DOHH2 (cell line): ENCODE results near the gene SCYGR6.

Source experiments
- CTCF ChIP-seq: fragments of 200-600 bp; sonication (generic); IDR thresholded peaks from one replicate; pipeline ENCODE4 v1.5.1; 2014; ENCODE audit warnings: antibody characterized with exemption, mild to moderate bottlenecking, low read depth, low read length; ENCODE audit not compliant: poor library complexity, severe bottlenecking
- EZH2phosphoT487 ChIP-seq: fragments of 200-600 bp; sonication (generic); IDR thresholded peaks from 2 replicates; pipeline ENCODE4 v1.6.1; 2017; ENCODE audit warnings: borderline replicate concordance, mild to moderate bottlenecking, antibody characterized with exemption, low read length, moderate library complexity, mixed read lengths

GRCh38 chr2:227706859-227707258 lies 17.7 kb downstream of the SCYGR6 start:
- TF ChIP-seq CTCF (no peak), EZH2phosphoT487 (no peak)
